HG02678 (cell line): ENCODE measurements around the gene RFESD.
A peak's percentile ranks its signal among the peaks of the same experiment; 100 is the strongest.

Source experiments
- ATAC-seq: cut with Tn5 transposase; IDR thresholded peaks from one replicate; pipeline ENCODE4 v1.9.1; 2021; ENCODE audit warnings: mild to moderate bottlenecking, moderate library complexity; ENCODE audit not compliant: unreplicated experiment

Gene RFESD

GRCh38 chr5:95646569-95647431, at the start of gene RFESD:
TSS of gene RFESD (plus strand) at chr5:95646777. CDS start at chr5:95652272, 5,495 bp downstream.
- peak; percentile 97 for ATAC-seq

- ATAC-seq: no peak
Measured at GRCh38 chr5:95599252-95599651, 47.3 kb upstream of the RFESD start.

- ATAC-seq: no peak
Measured at GRCh38 chr5:95600557-95600956, 46.0 kb upstream of the RFESD start.

GRCh38 chr5:95605786-95606185, 40.8 kb upstream of the RFESD start:
- no peak for ATAC-seq

- no peak for ATAC-seq
Measured at GRCh38 chr5:95606419-95606818, 40.2 kb upstream of the RFESD start.

- ATAC-seq: no peak
Measured at GRCh38 chr5:95609711-95610110, 36.9 kb upstream of the RFESD start.

GRCh38 chr5:95610546-95610945, 36.0 kb upstream of the RFESD start:
- ATAC-seq: no peak

- no peak for ATAC-seq
Measured at GRCh38 chr5:95611396-95611795, 35.2 kb upstream of the RFESD start.

GRCh38 chr5:95613514-95613913, 33.1 kb upstream of the RFESD start:
- no peak for ATAC-seq

- no peak for ATAC-seq
Measured at GRCh38 chr5:95615164-95615467, 31.5 kb upstream of the RFESD start.

GRCh38 chr5:95617057-95617456, 29.5 kb upstream of the RFESD start:
- no peak for ATAC-seq

GRCh38 chr5:95619096-95619495, 27.5 kb upstream of the RFESD start:
- ATAC-seq: no peak

GRCh38 chr5:95619514-95620029, 27.0 kb upstream of the RFESD start:
- no peak for ATAC-seq

- peak; percentile 72 for ATAC-seq
Measured at GRCh38 chr5:95620030-95620869, 26.3 kb upstream of the RFESD start, which contains the start of gene GPR150. TSS of gene GPR150 (plus strand) at chr5:95620087. CDS start at chr5:95620276, 189 bp downstream.

GRCh38 chr5:95620870-95621838, 25.4 kb upstream of the RFESD start:
- peak; percentile 50 for ATAC-seq

- no peak for ATAC-seq
Measured at GRCh38 chr5:95621839-95622629, 24.5 kb upstream of the RFESD start.

- no peak for ATAC-seq
Measured at GRCh38 chr5:95623706-95624105, 22.9 kb upstream of the RFESD start.

- no peak for ATAC-seq
Measured at GRCh38 chr5:95624368-95624767, 22.2 kb upstream of the RFESD start.

- no peak for ATAC-seq
Measured at GRCh38 chr5:95626701-95627100, 19.9 kb upstream of the RFESD start.
